ENCODE results near the gene ADCY5. TPM values are rescaled to one million over a fixed set of nuclear protein-coding genes. Genes with fewer than 3 reads are reported as not detected.
A peak's percentile ranks its signal among the peaks of the same experiment; 100 is the strongest.

The ADCY5 gene
- total and polyA plus RNA-seq, 10 donors, result 1.7 to 20.6 (median 11.7) TPM

- Histone ChIP-seq H3K4me3 (no peak overlapping the region), H3K27me3 (replicated peaks in 1 of 7) (peaks cover 0 to 10% (median 0%) of the 10 kb centered on the region in 7 donors), H3K36me3 (no peaks in the 10 kb centered on the region), H3K27ac (peak overlapping the region in 5 of 8 donors; percentile 47 to 76 (median 60)), H3K9me3 (no peaks in the 10 kb centered on the region), H3K4me1 (peaks cover 0 to 36% (median 16%) of the 10 kb centered on the region in 6 donors)
- intact Hi-C loops (cut with DNase I; ENCODE audit: low total_unique reads), result no loop called here
- DNase-seq, result peak; percentile 63
- no peak for TF ChIP-seq POLR2A (IDR thresholded peaks at IDR 0.05)
- 67 to 78% (median 73%) methylated on average over 13 to 15 of the region's 15 CpGs for WGBS, 5 donors
These were observed 118.4 kb downstream of the ADCY5 start for GRCh38 chr3:123330441-123330991.

- Histone ChIP-seq H3K27me3 (replicated peaks in 1 of 7) (peaks cover 0 to 10% (median 0%) of the 10 kb centered on the region in 7 donors), H3K9me3 (no peaks in the 10 kb centered on the region), H3K27ac (peak overlapping the region in 5 of 8 donors; percentile 33 to 76 (median 58)), H3K36me3 (peaks cover 0 to 3% (median 0%) of the 10 kb centered on the region in 6 donors), H3K4me3 (no peak overlapping the region), H3K4me1 (peaks cover 0 to 29% (median 14%) of the 10 kb centered on the region in 6 donors)
- TF ChIP-seq, protein P1, sequence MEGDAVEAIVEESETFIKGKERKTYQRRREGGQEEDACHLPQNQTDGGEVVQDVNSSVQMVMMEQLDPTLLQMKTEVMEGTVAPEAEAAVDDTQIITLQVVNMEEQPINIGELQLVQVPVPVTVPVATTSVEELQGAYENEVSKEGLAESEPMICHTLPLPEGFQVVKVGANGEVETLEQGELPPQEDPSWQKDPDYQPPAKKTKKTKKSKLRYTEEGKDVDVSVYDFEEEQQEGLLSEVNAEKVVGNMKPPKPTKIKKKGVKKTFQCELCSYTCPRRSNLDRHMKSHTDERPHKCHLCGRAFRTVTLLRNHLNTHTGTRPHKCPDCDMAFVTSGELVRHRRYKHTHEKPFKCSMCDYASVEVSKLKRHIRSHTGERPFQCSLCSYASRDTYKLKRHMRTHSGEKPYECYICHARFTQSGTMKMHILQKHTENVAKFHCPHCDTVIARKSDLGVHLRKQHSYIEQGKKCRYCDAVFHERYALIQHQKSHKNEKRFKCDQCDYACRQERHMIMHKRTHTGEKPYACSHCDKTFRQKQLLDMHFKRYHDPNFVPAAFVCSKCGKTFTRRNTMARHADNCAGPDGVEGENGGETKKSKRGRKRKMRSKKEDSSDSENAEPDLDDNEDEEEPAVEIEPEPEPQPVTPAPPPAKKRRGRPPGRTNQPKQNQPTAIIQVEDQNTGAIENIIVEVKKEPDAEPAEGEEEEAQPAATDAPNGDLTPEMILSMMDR (IDR thresholded peaks at IDR 0.05 in 8 of 11, conservative IDR thresholded peaks at IDR 0.05 in 3 of 11), result no peak
- no peak for TF ChIP-seq POLR2A (IDR thresholded peaks at IDR 0.05)
- no peak for TF ChIP-seq POLR2AphosphoS5 (IDR thresholded peaks at IDR 0.05)
- DNase-seq, result peak; percentile 67
- intact Hi-C loops (cut with DNase I; ENCODE audit: low total_unique reads), result loop anchor here (5.0 kb wide), 2 partner anchors 163 to 228 kb away; no protein-coding TSS in a partner anchor
- WGBS, 5 donors, result 65 to 79% (median 68%) methylated on average over 10 of the region's 10 CpGs
These were observed 119.1 kb downstream of the ADCY5 start for GRCh38 chr3:123329636-123330340.

DNA sequence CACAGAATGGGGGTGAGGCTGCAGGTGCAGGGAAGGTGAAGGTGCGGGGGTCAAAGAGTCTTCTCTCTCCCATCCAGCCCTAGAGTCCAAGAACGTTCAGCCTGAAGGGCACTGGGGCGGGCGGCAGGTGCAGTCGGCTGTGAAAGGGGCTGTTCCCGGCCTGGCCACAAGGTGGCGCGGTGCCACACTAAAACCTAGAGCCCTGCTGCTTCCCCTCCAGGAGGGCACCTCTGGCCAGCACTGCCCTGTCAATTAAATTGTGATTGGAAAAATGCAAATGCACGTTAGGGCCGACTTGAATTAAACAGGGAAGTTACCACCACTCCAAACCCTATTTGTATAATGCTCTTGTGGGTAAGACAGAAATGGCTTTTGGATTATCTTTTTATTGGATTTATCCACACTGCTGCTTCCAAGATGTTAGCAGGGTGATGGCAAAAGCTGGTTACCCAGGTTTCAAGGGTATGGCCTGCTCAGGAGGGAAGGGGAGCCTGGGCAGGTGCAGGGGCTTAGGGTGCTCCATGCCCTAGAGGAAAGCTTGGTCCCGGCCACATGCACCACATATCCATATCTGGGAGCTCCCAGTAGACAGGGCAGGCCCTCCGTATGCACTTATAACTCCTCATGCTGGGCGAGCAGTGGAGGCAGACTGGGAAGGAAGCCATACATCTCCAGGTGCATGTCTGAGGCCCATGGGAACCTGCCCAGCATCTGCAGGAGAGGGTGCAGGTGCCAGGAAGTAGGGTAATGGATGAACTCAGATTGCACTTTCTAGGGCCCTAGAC is 119.8 kb downstream of the ADCY5 start:
- intact Hi-C loops (cut with DNase I; ENCODE audit: low total_unique reads), result loop anchor here (5.0 kb wide), 2 partner anchors 163 to 228 kb away; no protein-coding TSS in a partner anchor
- H3K9me3 ChIP-seq, result no peaks in the 10 kb centered on the region
- H3K27me3 ChIP-seq (replicated peaks in 1 of 7), result peaks cover 0 to 10% (median 0%) of the 10 kb centered on the region in 7 donors
- H3K4me3 ChIP-seq, result no peak overlapping the region
- WGBS, 5 donors, result 14 to 22% (median 16%) methylated on average over 12 to 13 of the region's 13 CpGs
- H3K27ac ChIP-seq, result peak overlapping the region in 2 of 8 donors; percentile 47 to 76
- peak; percentile 92 for DNase-seq
- H3K36me3 ChIP-seq, result peaks cover 0 to 5% (median 0%) of the 10 kb centered on the region in 6 donors
- peaks cover 0 to 28% (median 14%) of the 10 kb centered on the region in 6 donors for H3K4me1 ChIP-seq
- TF ChIP-seq POLR2AphosphoS5 (IDR thresholded peaks at IDR 0.05), result peak in 1 of 3 donors; percentile 47
- no peak for TF ChIP-seq POLR2A (IDR thresholded peaks at IDR 0.05)
- TF ChIP-seq, protein P1 (IDR thresholded peaks at IDR 0.05 in 8 of 11, conservative IDR thresholded peaks at IDR 0.05 in 3 of 11), result peak; percentile 75 to 97 (median 91)

DNA sequence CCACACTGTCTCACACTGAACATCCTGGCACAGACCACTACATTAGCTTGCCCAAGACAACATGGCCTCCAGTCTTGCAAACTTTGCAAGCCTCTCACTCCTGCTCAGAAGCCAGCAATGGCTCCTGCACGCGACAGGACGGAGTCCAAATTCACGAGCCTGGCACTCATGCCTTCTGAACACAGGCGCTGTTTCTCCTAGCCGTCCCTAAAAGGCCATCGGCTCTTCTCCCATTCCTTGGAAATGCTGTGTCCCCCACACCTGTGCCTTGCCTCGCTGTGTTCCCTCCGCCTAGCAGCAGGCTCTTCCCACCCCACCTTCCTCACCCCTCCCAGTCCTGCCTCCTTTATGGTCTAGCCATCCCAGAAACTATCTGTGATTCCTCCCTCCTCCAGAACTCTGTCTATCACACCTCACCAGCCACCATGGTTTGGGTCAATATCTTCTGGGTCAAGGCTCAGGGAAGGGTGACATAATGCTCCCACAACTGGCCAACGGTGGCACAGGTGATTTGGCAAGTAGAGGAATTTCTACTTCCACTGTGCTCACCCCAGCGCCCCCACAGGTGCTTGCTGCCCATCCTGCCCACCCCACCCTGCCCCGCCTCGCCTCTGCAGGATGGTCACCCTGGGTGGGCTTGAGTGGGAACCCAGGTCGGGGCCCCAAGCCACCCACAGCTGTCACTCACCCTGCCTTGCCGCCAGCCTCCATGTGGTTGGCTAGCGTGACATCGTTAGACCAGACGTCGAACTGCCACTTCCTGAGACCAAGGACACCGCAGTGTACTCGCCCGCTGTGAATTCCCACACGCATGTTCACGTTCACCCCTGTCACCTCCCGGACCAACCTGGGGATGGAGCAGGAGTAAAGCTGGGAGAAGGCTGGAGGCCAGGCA is 120.7 kb downstream of the ADCY5 start:
- no peak for DNase-seq
- H3K27ac ChIP-seq, result no peak overlapping the region
- intact Hi-C loops (cut with DNase I; ENCODE audit: low total_unique reads), result loop anchor here (5.0 kb wide), 2 partner anchors 164 to 229 kb away; no protein-coding TSS in a partner anchor
- no peak overlapping the region for H3K4me3 ChIP-seq
- peaks cover 0 to 10% (median 0%) of the 10 kb centered on the region in 7 donors for H3K27me3 ChIP-seq (replicated peaks in 1 of 7)
- no peaks in the 10 kb centered on the region for H3K9me3 ChIP-seq
- 65 to 75% (median 69%) methylated on average over 23 to 25 of the region's 25 CpGs for WGBS, 5 donors
- TF ChIP-seq POLR2AphosphoS5 (IDR thresholded peaks at IDR 0.05) (no peak), POLR2A (IDR thresholded peaks at IDR 0.05) (no peak)
- TF ChIP-seq, protein P1 (IDR thresholded peaks at IDR 0.05 in 8 of 11, conservative IDR thresholded peaks at IDR 0.05 in 3 of 11), result no peak
- peaks cover 0 to 28% (median 14%) of the 10 kb centered on the region in 6 donors for H3K4me1 ChIP-seq
- peaks cover 0 to 5% (median 0%) of the 10 kb centered on the region in 6 donors for H3K36me3 ChIP-seq

Measured in spleen (tissue), 11 donors.